HCT116 (cell line): Measurements from ENCODE around the gene CERT1. TPM values are rescaled to one million over a fixed set of nuclear protein-coding genes. Genes with fewer than 3 reads are reported as not detected.

Experiments
- ATAC-seq: fragments of 200-7000 bp; cut with Tn5 transposase; 2 replicates; pipeline ENCODE4 v1.9.1; 2020; ENCODE audit warnings: mild to moderate bottlenecking, moderate library complexity
- BruUV-seq: library from RNA; stranded (reverse); fragments of 400-500 nt; replicated peaks from 2 replicates; lab custom pipeline; 2021; lab: Mats Ljungman, UMichigan
- CTCF ChIA-PET: fragments of 300-600 bp; sonication (Branson Sonifier 250); formaldehyde crosslinking; loops from one replicate; lab custom pipeline; 2021; ENCODE audit warnings: antibody characterized with exemption; lab: Charles Lee
- POLR2A ChIA-PET: fragments of 300-600, 350-600 bp; sonication (Branson Sonifier 250); formaldehyde crosslinking; loops from one replicate; lab custom pipeline; 2021; ENCODE audit warnings: antibody characterized with exemption; lab: Charles Lee
- RAD21 ChIA-PET, 2 experiments: fragments of 300-600 bp; sonication (Branson Sonifier 250); formaldehyde crosslinking; loops; one replicate each; lab custom pipeline; 2023; ENCODE audit warnings: low total read pairs in 2 of 2; ENCODE audit not compliant: uncharacterized antibody in 2 of 2, unreplicated experiment in 2 of 2, low non-redundant PET in 1 of 2; lab: Charles Lee
- DNase-seq: peaks from one replicate; pipeline ENCODE4 v3.0.0-alpha.2; 2010; ENCODE audit warnings: low read depth, low spot score
- H2AFZ ChIP-seq: fragments of 200-600 bp; shearing (Covaris generic), sonication (generic); 2 replicates; pipeline ENCODE4 v1.6.1; 2017; ENCODE audit warnings: low read depth, mixed run types, mixed read lengths, antibody characterized with exemption, low read length; ENCODE audit not compliant: poor library complexity, severe bottlenecking
- H3K27ac ChIP-seq: 2 replicates; pipeline ENCODE4 v1.5.1; 2012; ENCODE audit warnings: low read depth, low read length
- H3K27me3 ChIP-seq: fragments of 200-600 bp; sonication (generic); 2 replicates; pipeline ENCODE4 v1.6.1; 2016; ENCODE audit warnings: mixed run types, low read length, mixed read lengths; ENCODE audit not compliant: insufficient read depth
- H3K36me3 ChIP-seq, 2 experiments: fragments of 200-500 bp in 1 of 2; fragments of 200-600 bp in 1 of 2; sonication (Bioruptor generic) in 1 of 2; sonication (generic) in 1 of 2; 2 replicates each; pipeline versions ENCODE4 v1.5.1 to v1.6.1; 2014 to 2016; ENCODE audit warnings: low read length in 2 of 2, inconsistent platforms in 1 of 2, mixed read lengths in 1 of 2, mixed run types in 1 of 2; ENCODE audit not compliant: insufficient read depth in 2 of 2, control insufficient read depth in 1 of 2
- H3K4me1 ChIP-seq, 2 experiments: fragments of 200-600 bp in 1 of 2; sonication (generic) in 1 of 2; 2 replicates each; pipeline versions ENCODE4 v1.5.1 to v1.6.1; 2012 to 2017; ENCODE audit warnings: low read length in 2 of 2, inconsistent platforms in 1 of 2, mild to moderate bottlenecking in 1 of 2, mixed read lengths in 1 of 2, mixed run types in 1 of 2, moderate library complexity in 1 of 2; ENCODE audit not compliant: insufficient read depth in 2 of 2, control insufficient read depth in 1 of 2
- H3K4me2 ChIP-seq: fragments of 200-600 bp; sonication (generic); 2 replicates; pipeline ENCODE4 v1.6.1; 2017; ENCODE audit warnings: mixed run types, low read length, mixed read lengths
- H3K4me3 ChIP-seq, 2 experiments: fragments of 200-600 bp in 1 of 2; sonication (generic) in 1 of 2; replicated peaks in 1 of 2; 2 replicates each; pipeline ENCODE4 v1.5.1; 2011 to 2016; ENCODE audit warnings: low read length in 2 of 2, control low read depth in 1 of 2, low read depth in 1 of 2, mild to moderate bottlenecking in 1 of 2, mixed read lengths in 1 of 2, mixed run types in 1 of 2
- H3K79me2 ChIP-seq: fragments of 200-600 bp; sonication (generic); 2 replicates; pipeline ENCODE4 v1.6.1; 2017; ENCODE audit warnings: mild to moderate bottlenecking, mixed run types, low read length, moderate library complexity, mixed read lengths; ENCODE audit not compliant: insufficient read depth
- H3K9ac ChIP-seq: fragments of 200-600 bp; sonication (generic); 2 replicates; pipeline ENCODE4 v1.6.1; 2016; ENCODE audit warnings: low read length, mixed read lengths
- H3K9me2 ChIP-seq: fragments of 200-600 bp; sonication (generic), shearing (Covaris generic); 2 replicates; pipeline ENCODE4 v1.6.1; 2017; ENCODE audit warnings: mixed run types, mild to moderate bottlenecking, moderate library complexity; ENCODE audit not compliant: insufficient read depth
- H3K9me3 ChIP-seq, 2 experiments: fragments of 200-500 bp in 1 of 2; fragments of 200-600 bp in 1 of 2; sonication (Bioruptor generic) in 1 of 2; sonication (generic) in 1 of 2; 2 replicates each; pipeline ENCODE4 v1.6.1; 2014 to 2017; ENCODE audit warnings: low read length in 2 of 2, mixed read lengths in 2 of 2, inconsistent platforms in 1 of 2, low read depth in 1 of 2, mild to moderate bottlenecking in 1 of 2, mixed run types in 1 of 2, moderate library complexity in 1 of 2; ENCODE audit not compliant: control insufficient read depth in 1 of 2, insufficient read depth in 1 of 2
- H4K20me1 ChIP-seq: fragments of 200-600 bp; sonication (generic), shearing (Covaris generic); 2 replicates; pipeline ENCODE4 v1.6.1; 2017; ENCODE audit warnings: mixed run types, mild to moderate bottlenecking, moderate library complexity; ENCODE audit not compliant: insufficient read depth
- CBX3 ChIP-seq: IDR thresholded peaks from 2 replicates; pipeline ENCODE4 v1.6.1; 2012; ENCODE audit warnings: low read depth
- CEBPB ChIP-seq: IDR thresholded peaks from 2 replicates; pipeline ENCODE4 v1.6.1; 2012; ENCODE audit warnings: low read depth
- EGR1 ChIP-seq: IDR thresholded peaks from 2 replicates; pipeline ENCODE4 v1.6.1; 2012; ENCODE audit warnings: low read depth
- EZH2 ChIP-seq: fragments of 200-600 bp; sonication (generic); IDR thresholded peaks from 2 replicates; pipeline ENCODE4 v1.6.1; 2017; ENCODE audit warnings: antibody characterized with exemption, mixed run types
- RAD21 ChIP-seq: IDR thresholded peaks from 2 replicates; pipeline ENCODE4 v1.6.1; 2012; ENCODE audit warnings: low read depth, mild to moderate bottlenecking
- SIN3A ChIP-seq: IDR thresholded peaks from 2 replicates; pipeline ENCODE4 v1.6.1; 2012; ENCODE audit warnings: low read depth
- SRF ChIP-seq: IDR thresholded peaks from 2 replicates; pipeline ENCODE4 v1.6.1; 2012; ENCODE audit warnings: low read depth
- TCF7L2 ChIP-seq: IDR thresholded peaks from 2 replicates; pipeline ENCODE4 v1.7.0; 2011; ENCODE audit warnings: borderline replicate concordance, inconsistent platforms; ENCODE audit not compliant: insufficient read depth, insufficient read length; ENCODE audit errors: extremely low read depth
- YY1 ChIP-seq: IDR thresholded peaks from 2 replicates; pipeline ENCODE4 v1.6.1; 2011; ENCODE audit warnings: low read length, low read depth, moderate library complexity, mild to moderate bottlenecking; ENCODE audit not compliant: insufficient replicate concordance; ENCODE audit errors: extremely low read depth
- intact Hi-C: fragments of 100-400 bp; cut with micrococcal nuclease; formaldehyde crosslinking; loops from 2 replicates; pipeline ENCODE4 v1.10.0; 2022
- total RNA-seq: library from RNA; stranded (reverse); gene quantifications from one replicate; pipeline ENCODE4 v1.2.1, GENCODE V29; 2021; ENCODE audit not compliant: unreplicated experiment
- TF ChIP-seq, protein P1 (sequence below): IDR thresholded peaks from 2 replicates; pipeline ENCODE4 v1.6.1; 2012
- TF ChIP-seq, protein P2 (sequence below), 3 experiments: fragments of 200-600 bp in 1 of 3; sonication (generic) in 1 of 3; IDR thresholded peaks in 2 of 3; conservative IDR thresholded peaks in 1 of 3; 2 replicates each; pipeline ENCODE4 v1.5.1; 2012 to 2017; ENCODE audit warnings: low read depth in 2 of 3, low read length in 2 of 3, antibody characterized with exemption in 1 of 3, borderline replicate concordance in 1 of 3, control low read depth in 1 of 3, mild to moderate bottlenecking in 1 of 3, mixed read lengths in 1 of 3, mixed run types in 1 of 3, moderate library complexity in 1 of 3; ENCODE audit not compliant: insufficient read depth in 1 of 3

Gene CERT1
- total RNA-seq, 1 experiment from 2014 or later = 22.8 TPM

DNA sequence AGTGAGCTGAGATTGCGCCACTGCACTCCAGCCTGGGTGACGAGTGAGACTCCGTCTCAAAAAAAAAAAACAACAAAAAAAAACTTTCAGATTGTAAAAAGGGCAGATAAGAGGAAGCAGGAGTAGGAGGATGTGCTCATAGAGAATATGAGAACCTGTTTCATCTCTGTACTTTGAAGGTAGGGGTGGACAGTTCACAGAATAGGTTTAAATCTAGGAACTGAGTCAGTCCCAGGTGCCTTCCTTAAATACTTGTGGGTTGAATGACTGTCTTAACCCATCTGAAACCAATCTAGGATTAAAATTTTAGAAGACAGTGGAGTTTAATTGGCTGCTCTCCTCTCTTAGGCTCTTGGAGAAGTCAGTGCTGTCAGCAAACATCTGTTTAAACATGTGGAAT lies 12.6 kb upstream of the CERT1 start:
- RAD21 ChIA-PET = no interaction called here

More for the DNA sequence above, 12.6 kb upstream of the CERT1 start:
- intact Hi-C loops = no loop called here
- H3K79me2 ChIP-seq = peaks cover 57% of the 10 kb centered on the region
- BruUV-seq = no TSS peak
- no peak for ATAC-seq
- H3K4me2 ChIP-seq = no peak overlapping the region
- no peak for TF ChIP-seq SRF
- TF ChIP-seq TCF7L2 = no peak
- TF ChIP-seq, protein P1, sequence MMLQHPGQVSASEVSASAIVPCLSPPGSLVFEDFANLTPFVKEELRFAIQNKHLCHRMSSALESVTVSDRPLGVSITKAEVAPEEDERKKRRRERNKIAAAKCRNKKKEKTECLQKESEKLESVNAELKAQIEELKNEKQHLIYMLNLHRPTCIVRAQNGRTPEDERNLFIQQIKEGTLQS = no peak
- TF ChIP-seq EGR1 = no peak
- TF ChIP-seq, protein P2, sequence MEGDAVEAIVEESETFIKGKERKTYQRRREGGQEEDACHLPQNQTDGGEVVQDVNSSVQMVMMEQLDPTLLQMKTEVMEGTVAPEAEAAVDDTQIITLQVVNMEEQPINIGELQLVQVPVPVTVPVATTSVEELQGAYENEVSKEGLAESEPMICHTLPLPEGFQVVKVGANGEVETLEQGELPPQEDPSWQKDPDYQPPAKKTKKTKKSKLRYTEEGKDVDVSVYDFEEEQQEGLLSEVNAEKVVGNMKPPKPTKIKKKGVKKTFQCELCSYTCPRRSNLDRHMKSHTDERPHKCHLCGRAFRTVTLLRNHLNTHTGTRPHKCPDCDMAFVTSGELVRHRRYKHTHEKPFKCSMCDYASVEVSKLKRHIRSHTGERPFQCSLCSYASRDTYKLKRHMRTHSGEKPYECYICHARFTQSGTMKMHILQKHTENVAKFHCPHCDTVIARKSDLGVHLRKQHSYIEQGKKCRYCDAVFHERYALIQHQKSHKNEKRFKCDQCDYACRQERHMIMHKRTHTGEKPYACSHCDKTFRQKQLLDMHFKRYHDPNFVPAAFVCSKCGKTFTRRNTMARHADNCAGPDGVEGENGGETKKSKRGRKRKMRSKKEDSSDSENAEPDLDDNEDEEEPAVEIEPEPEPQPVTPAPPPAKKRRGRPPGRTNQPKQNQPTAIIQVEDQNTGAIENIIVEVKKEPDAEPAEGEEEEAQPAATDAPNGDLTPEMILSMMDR (IDR thresholded peaks at IDR 0.05 in 2 of 3, conservative IDR thresholded peaks at IDR 0.05 in 1 of 3; ENCODE audit: borderline replicate concordance in 1 of 3, insufficient read depth in 1 of 3, low read depth in 2 of 3, low read length in 2 of 3) = no peak
- TF ChIP-seq CBX3 = no peak
- no peak for TF ChIP-seq YY1
- TF ChIP-seq CEBPB = no peak
- TF ChIP-seq SIN3A = no peak
- TF ChIP-seq RAD21 = no peak
- TF ChIP-seq EZH2 = no peak
- TF ChIP-seq, all 23 proteins: peak for 0
- H3K27me3 ChIP-seq = no peaks in the 10 kb centered on the region
- ChIA-PET POLR2A (no interaction called here), CTCF (interaction anchor here (1.1 kb wide), 1 partner anchor 35 kb away, joined by 5 read pairs; no protein-coding TSS in a partner anchor)
- peaks cover 0 to 3% of the 10 kb centered on the region in 2 experiments; a peak in 1 of 4 replicates for H3K9me3 ChIP-seq
- no peak overlapping the region for H3K4me3 ChIP-seq
- no peaks in the 10 kb centered on the region; the same call in 1 of the 2 replicates for H3K9me2 ChIP-seq
- H3K36me3 ChIP-seq = no peaks in the 10 kb centered on the region
- H2AFZ ChIP-seq = no peak overlapping the region
- no peak overlapping the region for H3K27ac ChIP-seq
- no peak overlapping the region for H3K9ac ChIP-seq
- no peaks in the 10 kb centered on the region for H4K20me1 ChIP-seq
- no peak for DNase-seq
- H3K4me1 ChIP-seq = no peaks in the 10 kb centered on the region
